Activated T-cell treated with anti-CD3 and anti-CD28 coated beads for 48 hours (primary cell): ENCODE results near the gene SUN3.

Experiments
- DNase-seq: peaks from one replicate; pipeline ENCODE4 v3.0.0-alpha.2; 2020; ENCODE audit warnings: low read depth

SUN3 gene

DNA sequence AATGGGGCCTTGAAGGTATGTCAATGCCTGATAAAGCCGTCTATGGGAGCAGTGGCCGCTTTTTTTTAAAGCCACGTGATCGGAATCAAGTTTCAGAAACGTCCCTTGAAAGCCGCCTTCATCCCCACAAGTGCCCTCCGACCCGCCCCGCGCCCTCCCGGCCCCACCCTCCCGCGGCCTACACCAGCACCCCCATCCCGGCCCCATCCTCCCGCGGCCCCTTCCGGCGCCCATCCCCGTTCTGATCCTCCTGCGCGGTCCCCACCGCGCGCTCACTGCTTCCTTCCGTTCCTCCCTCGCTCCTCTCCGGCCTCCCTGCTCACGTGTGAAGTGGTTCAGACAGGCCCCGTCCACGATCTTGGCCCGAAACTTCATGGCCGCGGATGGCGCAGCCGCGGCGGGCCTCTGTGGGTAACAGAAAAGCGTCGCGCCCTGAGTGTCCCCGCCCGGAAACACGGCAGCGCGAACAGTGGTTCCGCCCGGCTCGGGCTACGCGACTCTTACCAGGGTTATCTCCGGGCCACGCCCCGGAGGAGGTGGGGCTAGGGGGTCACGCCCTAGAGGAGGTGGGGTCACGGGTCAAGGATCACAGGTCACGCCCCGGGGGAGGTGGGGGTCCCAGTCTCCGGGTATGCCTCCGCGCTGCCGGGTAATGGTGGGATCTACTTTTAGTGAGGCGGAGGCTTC lies 49.6 kb downstream of the SUN3 start, which contains the start of gene HUS1:
Gene HUS1, minus strand, starts transcription at position 471 of the 687 bp plus-strand sequence. Its CDS starts 96 bp downstream, at position 375.
- DNase-seq, result peak; percentile 91

DNA sequence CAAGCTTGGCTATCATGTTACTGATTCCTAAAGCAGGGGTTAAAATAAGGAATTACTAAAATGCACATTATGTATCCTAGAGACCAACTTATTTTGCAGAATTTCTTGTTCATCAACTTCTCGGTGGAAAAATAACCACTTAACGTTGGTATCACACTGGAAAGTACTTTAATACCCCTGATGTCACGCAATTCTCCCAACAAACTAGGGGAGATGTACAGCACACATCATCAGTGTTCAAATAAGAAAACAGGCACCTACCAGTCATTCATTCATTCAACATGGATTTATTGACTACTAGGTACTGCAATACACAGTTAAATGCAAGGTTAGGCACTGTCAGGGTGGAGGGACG lies 50.1 kb downstream of the SUN3 start:
- no peak for DNase-seq

DNA sequence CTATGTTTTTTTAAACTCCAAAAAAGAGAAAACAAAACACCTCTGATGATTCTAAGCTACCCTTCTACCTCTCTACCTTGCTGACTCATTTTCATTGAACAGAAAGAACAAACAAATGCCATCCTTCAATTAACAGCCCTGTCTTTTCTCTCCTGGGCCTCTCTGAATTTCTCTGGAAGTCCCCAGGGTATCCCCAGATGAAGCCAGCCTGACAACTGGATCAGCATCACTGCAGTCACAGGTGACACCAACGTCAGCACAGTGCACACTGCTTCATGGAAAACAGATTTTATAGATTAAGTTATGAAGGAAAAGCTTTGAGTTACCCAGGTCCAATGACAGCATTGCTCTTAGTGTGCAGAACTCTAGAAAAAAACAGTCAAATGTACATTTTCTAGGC lies 55.2 kb downstream of the SUN3 start:
- DNase-seq, result no peak

DNA sequence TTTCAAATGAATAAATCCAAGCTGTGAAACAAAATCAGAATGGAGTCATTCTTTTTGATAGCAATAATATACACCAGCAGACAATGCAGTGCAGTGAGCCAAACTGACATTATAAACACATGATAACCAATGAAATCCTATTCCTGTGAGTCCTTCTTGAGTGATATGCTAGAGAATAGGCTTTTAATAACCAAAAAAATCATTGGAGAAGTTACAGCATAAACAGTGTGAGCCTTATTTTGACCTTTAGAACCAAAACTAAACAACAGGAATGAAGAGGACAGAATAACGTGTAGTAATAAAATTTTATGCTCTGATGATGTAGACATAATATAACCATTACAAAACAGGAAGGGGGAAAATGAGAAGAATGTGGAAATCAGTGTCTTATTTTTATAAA lies 58.1 kb downstream of the SUN3 start:
- no peak for DNase-seq

DNA sequence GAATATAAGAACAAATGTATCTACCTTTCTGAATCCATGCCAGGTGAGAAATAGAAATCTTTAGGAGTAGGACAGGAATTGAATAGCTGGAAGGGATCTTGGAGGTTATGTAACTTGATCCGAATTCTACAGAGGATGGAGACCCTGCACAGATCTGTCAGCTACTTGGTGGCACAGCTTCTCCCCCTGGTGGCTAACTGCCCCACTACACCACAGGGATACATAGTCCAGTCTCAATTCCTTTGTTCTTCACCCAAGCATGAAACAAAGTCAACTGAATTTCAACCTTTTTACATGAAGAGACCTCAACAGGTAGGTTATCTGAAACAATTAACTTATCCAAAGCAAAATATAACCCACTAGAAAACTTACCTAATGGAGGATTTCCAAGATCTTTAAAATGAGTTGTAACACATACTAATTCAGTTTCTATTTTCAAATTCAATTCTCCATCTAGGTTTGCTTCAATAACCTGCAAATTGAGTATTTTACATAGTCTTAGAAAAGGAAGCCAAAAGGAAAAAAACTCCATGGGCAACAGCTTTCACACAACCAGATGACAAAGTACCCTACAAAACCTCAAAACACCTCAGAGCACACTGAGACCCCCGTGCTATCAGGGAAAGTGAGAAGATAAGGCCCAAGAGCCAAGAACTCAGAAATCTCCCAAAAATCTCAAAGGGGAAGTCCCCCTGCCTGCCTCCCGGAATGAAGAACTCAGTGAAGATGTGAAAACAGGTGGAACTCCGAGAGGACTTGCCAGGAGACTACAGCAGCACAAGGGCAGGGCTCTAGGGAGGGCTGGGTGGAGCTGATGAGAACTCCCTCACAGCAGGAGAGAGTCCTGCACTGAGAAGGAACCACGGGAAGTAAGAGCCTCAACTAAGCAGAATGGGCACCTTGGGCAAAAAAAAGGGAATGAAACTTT lies 59.8 kb downstream of the SUN3 start:
- DNase-seq, result peak; percentile 31

DNA sequence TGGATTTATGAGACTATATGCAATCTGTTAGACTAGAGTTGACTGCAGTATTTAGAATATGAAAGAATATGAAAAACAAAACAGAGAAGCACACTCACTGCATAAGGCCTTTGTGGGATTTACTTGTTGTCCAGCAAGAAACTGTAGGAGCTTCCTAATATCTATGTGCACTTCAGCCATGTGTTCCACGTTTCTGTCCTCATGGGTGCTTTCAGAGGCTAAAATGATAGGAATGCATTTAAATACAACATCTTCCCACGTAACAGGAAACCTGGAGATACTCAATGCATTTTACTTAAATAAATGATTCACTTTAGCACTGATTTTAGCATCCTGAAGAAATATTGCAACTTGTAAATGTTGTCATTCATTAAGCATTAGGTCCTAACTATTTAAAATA lies 61.2 kb downstream of the SUN3 start:
- DNase-seq, result no peak

DNA sequence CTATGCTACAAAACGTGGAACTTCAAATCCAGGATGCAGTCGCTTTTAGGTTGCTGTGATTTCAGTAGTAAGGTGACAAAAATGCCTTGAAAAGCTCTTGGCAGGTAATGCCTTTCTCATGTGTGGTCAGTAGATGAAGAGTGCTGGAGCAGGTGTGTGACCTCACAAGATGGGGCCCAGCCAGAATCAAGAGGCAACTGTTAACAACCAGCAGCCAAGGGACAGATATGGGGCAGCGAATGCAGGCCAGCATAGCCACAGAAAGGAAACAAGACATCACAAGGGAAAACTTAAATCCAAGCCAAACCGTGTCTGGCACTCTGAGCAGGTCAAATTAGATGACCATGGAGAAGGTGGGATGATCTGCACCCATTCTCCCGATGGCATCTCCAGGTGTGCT lies 61.8 kb downstream of the SUN3 start:
- no peak for DNase-seq

DNA sequence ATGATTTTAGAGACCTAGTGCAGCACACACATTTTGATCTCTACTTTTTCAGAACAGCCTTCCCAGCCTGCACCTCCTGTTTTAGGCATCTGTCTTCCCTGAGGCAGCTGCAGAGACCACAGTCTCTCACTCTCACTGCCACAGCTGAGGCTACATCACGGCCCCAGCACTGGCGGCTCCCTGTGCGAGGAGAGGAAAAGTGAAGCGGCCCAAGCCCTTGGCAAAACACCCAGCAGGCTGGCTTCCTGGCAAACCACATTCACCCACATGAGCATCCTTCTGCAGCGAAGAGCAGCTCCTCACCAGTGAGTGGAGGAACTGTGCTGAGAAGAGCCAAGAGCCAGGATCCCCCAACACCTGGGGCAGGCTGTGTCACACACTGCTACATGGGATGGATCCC lies 63.5 kb downstream of the SUN3 start:
- DNase-seq, result no peak

DNA sequence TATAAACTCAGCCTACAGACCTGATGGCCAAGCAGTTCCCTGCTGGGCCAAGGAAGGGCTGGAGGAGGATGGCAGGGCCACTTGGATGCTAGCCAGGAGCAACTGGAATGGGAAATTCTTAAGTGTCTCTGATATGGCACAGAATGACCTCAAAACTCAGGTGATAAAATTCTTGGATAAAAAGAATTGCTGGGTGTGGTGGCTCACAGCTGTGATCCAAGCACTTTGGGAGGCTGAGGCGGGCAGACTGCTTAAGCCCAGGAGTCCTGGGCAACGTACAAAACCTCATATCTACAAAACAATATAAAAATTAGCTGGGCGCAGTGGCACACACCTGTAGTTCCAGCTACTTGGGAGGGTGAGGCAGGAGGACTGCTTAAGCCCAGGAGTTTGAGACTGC lies 66.6 kb downstream of the SUN3 start:
- no peak for DNase-seq

DNA sequence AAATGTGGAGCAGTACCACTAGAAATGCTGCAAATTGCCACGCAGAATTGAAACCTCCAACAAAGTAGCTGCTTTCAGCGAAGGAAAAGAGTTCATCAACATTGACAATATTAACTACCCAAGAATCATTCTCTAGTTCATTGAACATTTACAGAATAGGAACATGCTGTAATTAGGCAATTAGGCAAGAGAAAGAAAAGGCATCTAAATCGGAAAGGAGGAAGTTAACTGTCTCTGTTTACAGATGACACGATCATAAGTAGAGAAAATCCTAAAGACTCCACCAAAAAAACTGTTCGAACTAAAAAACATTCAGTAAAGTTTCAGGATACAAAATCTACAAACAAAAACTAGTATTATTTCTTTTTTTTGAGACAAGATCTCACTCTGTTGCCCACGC lies 71.8 kb downstream of the SUN3 start:
- no peak for DNase-seq

DNA sequence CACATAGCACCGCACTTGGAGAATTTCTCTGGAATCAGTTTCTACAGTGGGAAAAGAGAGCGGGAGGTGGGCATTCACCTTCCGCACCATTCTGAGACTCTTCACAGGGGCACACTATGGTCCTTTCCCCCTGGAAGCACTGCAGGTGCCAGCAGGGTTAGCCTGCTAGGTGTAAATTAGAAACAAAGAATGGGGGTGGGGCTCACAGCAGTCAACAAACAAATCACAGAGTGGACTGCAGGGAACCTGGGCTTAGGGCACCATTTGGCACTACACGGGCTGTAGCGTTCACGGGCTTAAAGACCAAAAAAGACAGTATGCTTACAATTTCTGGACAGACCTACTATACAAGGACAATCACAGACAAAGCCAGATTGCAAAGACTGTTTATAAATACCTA lies 72.7 kb downstream of the SUN3 start:
- no peak for DNase-seq

DNA sequence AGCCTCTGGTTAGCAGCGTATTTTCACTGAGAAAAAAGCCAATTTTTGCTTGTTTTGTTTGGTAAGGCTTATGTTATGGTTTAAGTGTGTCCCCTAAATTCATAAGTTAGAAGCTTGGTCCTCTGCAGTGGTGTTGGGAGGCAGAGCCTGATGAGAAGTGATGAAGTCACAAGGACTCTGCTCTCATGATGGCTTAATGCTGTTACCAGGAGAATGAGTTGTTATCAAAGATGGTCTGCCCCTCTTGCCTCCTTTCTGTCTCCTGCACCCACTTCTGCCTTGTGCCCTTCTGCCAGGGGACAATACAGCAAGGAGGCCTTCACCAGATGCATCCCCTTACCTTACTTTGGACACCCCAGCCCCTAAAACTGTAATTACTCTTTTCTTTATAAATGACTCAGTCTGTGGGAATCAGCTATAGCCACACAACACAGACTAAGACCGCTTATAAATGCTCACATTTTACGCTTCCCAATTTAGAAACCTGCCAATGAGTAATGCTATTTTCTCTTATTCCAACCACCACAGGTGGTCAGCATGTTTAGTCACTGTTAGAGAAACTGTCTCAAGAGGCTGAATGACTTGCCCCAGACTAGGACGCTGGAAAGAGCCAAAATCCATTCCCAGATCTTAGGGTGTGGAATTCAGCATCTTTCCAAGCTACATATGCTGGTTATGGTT lies 74.5 kb downstream of the SUN3 start:
- no peak for DNase-seq

DNA sequence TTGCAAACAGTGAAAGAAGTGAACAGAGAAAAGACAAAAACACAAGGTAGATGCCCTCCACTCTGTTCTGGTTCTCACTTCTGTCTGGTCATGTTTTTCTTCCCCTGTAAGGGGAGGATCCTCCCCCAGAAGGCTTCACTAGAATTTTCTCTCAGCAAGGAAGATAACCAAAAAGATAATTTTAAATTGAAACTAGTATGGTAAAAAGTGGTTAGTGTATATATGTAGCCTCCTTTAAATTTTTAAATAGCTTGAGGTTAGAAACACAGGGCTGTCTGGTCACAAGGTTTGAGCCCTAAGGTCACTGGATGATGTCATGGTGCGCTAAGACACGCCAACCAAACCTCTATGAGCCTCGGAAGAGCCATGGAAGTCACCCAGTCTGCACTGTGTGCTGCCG lies 75.1 kb downstream of the SUN3 start:
- no peak for DNase-seq

DNA sequence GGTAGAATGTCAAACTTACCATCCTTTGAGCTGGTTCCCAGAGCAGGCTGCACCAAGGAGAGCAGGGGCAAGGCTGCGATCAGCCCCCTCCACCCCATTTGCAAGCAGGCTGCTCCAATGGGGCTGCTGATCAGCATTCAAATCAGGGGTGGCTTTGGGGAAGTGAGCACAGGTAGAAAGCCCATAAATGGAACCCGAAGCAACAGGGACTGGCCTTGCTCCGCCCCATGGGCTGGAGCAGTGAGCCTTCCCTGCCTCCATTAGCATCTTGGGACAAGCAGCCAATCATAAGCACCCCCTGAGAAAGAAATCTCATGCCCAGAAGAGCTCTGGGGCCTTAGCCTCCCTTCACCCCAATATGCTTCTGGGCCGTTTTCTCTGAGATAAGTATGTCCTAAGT lies 76.7 kb downstream of the SUN3 start:
- DNase-seq, result no peak

DNA sequence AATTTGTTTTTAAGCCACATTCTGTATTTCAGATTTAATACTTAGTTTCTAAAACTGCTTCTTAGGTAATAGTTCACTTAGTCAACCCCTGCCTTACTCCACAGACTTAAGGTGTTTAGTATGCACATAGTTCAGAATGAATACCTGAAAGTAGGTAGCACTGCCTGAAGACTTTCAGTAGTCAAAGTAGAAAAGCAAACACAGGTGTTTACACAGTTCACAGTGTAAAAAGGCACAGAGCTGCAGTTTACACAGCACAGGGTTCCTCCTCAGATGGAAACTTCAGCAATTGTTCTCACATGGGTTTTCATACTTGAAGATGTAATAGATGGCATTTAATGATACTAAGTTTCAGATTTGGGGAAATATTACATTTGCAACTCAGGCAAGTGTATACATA lies 77.5 kb downstream of the SUN3 start:
- no peak for DNase-seq

DNA sequence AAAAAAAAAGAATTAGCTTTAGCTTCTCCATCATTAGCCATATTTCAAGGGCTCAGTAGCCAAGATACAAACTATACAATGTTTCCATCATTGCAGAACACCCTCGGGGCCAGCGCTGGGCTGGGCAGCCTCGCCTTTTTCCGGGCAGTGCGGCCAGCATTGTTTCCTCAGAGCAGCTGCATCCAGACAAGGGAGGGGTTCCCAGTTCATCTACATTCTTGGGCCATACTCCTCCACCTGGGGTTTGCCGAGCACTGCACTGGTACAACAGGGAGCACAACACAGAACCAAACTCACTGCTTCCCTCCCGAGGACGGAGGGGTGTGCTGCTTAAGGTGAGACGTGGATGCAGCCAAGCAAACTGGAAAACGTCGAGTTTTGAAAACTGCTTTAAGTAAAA lies 78.2 kb downstream of the SUN3 start:
- DNase-seq, result no peak

DNA sequence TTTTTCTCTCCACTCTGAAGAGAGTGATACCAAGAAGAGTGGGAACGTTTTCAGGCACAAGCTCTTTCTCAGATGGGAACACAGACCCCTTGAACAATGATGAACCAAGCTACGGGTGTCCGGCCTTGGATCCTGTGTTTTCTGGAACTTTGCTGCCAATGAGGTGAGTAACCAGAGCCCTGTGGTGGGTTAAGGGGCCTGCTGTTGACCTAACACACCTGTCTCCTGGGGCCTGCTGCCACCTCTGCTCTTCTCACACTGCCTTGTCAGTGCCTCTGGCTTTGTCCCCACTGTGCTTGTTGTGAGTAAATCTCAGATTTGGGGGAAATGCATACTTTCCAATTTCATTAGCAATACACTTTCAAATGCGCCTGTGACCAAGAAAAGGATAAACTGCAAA lies 79.2 kb downstream of the SUN3 start:
- no peak for DNase-seq

DNA sequence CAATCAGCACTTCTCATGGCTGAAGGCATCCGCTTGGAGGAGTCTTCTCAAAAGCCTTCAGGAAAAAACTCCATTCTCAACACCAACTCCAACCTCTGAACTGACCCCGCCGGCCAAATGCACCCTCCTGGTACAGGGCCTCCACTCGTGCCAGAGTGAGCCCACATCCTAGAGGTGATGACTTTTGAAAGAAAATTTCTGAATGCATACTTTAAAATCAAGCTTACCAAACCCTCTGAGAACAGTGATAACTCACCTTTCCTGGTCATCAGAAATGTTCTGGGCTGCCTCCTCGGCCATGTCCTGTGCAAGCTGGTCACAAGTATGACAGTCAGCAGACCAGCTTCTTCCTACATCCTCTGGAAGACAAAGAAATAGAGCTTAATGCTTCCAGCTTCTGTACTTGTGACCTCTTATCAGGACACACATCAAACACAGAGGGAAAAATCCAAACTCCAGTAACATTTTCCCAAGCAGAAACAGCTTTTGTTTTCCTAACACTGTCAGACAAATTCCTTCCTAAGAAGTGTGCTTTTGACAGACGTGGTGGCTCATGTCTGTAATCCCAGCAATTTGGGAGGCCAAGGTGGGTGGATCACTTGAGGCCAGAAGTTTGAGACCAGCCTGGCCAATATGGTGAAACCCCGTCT lies 80.6 kb downstream of the SUN3 start, which contains the start of gene PKD1L1:
Gene PKD1L1, minus strand, starts transcription at position 326 of the 650 bp plus-strand sequence. Its CDS starts 26 bp downstream, at position 300.
- no peak for DNase-seq

DNA sequence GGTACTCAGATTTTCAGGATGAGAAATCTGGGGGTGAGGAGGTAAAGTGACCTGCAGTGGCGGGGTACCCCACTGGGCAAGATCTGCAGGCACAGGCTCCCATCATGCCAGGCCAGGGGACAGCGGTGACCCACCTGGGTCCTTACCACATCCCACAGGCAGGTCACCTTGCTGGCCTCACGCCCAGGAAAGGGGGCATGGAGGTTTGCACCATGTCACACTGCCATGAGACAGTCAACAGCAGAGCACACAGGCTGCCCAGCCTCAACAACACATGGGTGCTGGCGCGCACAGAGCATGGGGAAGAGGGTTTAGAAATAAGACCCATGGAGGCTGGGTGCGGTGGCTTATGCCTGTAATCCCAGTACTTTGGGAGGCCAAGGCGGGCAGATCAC lies 81.6 kb downstream of the SUN3 start:
- DNase-seq, result no peak

DNA sequence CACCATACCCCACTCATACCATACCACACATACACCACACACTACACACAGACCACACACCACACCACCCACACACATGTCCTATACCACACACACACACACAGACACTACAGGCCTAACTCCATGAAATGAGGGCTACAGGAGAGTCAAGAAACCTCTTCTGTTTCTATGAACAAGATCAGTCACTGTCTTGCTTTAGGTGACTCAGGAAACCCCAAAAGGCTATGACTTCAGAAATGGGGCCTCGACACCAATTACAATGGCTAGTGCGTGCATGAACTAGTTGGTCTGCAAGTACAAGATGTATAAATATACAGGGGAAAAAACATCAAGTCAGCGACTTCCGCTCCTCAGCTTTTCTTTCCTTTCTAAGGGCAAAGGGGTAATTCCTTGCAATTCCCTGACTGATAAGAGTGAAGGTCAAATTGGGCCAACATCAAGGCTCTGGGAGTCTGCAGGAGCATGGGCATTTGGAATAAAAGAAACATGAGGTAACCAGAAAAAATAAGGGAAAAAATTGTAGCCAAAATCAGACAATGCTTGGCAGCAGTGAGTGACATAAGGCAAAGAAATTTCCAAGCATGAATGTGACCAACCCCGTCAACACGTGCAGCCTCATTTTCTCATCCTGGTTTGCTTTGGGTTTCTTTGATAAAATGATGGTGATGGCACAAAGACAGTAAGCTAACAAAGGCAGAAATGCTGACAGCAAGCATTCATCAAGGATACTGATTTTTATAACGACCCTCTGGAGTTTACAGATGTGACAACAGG lies 82.1 kb downstream of the SUN3 start:
- DNase-seq, result no peak

DNA sequence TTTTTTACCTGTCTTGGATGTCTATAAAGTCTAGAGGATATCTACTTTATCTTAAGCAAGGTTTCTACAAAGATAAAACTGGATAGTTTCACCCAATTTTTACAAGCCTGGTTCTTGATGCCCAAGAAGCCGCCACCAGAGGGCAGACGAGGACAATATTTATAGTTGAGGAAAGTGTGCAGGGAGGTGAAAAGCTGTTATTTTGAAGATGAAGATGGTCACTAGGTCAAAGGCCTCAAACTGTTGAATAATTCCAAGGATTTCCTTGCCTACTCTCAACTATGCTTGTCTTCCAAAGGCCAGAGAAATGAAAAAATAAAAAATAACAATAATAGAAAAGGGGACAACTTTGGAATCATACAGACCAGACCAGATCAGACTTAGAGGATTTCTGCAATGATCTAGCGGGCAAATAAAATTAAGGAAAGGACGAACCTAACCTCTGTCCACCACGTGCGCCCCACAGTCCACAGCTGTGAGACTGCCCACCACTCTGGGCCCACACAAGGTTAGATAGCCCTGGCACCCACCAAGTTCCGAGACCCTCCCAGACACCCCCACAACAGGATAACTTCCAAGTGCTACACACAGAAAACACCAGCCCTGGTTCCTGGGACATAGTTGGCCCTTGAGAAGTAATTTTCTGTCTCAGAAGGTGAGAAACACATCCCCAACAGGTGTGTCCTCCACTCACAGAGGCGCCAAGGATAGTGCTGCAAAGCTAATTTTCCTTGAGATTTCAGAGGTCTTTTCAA lies 83.5 kb downstream of the SUN3 start:
- peak; percentile 45 for DNase-seq
